ENCODE measurements around the gene FBXO31. TPM values are rescaled to one million over a fixed set of nuclear protein-coding genes. Genes with fewer than 3 reads are reported as not detected.

FBXO31 gene
- total and polyA plus RNA-seq, 2 experiments from 2014 or later = 19.3 to 31.0 TPM

DNA sequence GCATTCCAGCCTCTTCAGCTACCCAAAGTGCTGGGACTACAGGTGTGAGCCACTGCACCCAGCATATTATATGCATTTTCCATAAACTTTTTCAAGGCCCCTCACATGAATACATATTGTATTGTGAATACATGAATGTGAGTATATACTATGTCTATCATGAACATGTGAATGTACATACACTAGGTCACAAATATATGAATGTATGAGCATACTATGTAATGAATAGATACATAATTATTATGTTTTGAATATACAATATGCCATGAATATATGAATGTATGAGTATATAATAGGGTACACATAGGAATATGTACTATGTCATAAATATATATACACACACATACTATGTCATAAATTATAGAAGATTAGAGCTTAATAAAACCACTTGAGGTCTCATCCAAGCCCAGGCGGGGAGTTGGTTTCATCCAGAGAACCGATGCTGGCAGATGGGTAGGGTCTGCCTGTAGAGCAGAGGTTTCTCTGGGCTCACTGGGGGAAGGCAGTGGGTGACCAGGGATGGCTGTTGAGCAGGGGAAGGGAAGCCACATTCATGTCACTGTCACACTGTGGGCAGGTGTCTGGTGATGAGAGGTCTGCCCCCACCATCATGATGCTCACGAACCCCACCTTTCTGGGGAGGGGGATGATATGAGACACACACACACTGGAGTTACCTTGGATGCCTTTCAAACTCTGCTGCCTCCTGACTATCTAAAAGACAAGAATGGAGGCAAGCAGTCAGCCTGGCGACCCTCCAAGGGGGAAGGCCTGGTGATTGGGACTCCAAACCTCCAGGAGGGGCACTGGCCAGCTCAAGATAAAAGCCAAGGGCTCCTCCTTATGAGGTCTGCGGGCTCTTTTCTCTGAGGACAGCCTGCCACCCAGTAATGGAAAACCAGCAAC, 73.7 kb downstream of the FBXO31 start:
- WGBS, 2 experiments (ENCODE audit: low coverage in 1 of 2, low lambda C conversion rate in 2 of 2, missing lambda C conversion rate in 2 of 2) = 80% methylated on average over 5 of the region's 5 CpGs
- in situ Hi-C loops (cut with MboI) = no loop called here

DNA sequence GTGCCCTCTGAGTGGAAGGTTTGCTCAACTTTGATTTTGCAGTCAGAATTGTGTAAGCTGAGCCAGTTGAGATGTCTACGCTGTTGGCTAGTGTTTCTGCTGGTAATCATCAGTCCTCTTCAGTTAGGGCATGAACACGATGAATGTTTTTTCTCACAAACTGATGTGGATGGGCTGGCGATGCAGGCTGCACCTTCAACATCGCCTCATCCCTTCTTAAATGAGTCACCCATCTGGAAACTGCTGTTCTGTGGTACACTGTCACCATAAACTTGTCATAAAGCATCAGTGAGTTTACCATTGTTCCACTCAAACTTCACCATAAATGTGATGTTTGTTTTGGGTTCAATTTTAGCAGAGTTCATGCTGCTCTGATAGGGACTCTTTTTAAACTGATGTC, 74.8 kb downstream of the FBXO31 start:
- Histone ChIP-seq H3F3A (ENCODE audit: insufficient read depth) (no peaks in the 10 kb centered on the region), H3K9me3 (ENCODE audit: low read depth) (no peaks in the 10 kb centered on the region), H3K4me1 (ENCODE audit: insufficient read depth) (no peaks in the 10 kb centered on the region), H3K9ac (no peak overlapping the region), H4K20me1 (ENCODE audit: insufficient read depth) (no peaks in the 10 kb centered on the region), H3K27ac (no peak overlapping the region), H2AFZ (no peak overlapping the region), H3K9me2 (ENCODE audit: insufficient read depth) (no peaks in the 10 kb centered on the region), H3K36me3 (ENCODE audit: low read depth) (no peaks in the 10 kb centered on the region), H3K27me3 (replicated peaks; ENCODE audit: insufficient read depth) (no peaks in the 10 kb centered on the region), H3K79me2 (ENCODE audit: insufficient read depth) (no peaks in the 10 kb centered on the region), H3K4me2 (ENCODE audit: unreplicated experiment) (no peak overlapping the region), H3K4me3 (no peak overlapping the region)
- in situ Hi-C loops (cut with MboI) = no loop called here
- TF ChIP-seq EZH2 (IDR thresholded peaks at IDR 0.05; ENCODE audit: insufficient read depth, poor library complexity, severe bottlenecking) (no peak), EZH2phosphoT487 (IDR thresholded peaks at IDR 0.05; ENCODE audit: insufficient read depth, low read depth) (no peak)
- 80 to 86% methylated on average over 4 of the region's 4 CpGs for WGBS, 2 experiments (ENCODE audit: low coverage in 1 of 2, low lambda C conversion rate in 2 of 2, missing lambda C conversion rate in 2 of 2)
- no peak for DNase-seq

More for the DNA sequence above, 73.7 kb downstream of the FBXO31 start:
- no peak overlapping the region for H3K27ac ChIP-seq
- no peaks in the 10 kb centered on the region for H3K27me3 ChIP-seq (replicated peaks; ENCODE audit: insufficient read depth)
- H3K4me3 ChIP-seq = no peak overlapping the region
- H3K4me1 ChIP-seq (ENCODE audit: insufficient read depth) = no peaks in the 10 kb centered on the region
- no peaks in the 10 kb centered on the region for H3K9me2 ChIP-seq (ENCODE audit: insufficient read depth)
- H3K9me3 ChIP-seq (ENCODE audit: low read depth) = no peaks in the 10 kb centered on the region
- TF ChIP-seq EZH2 (IDR thresholded peaks at IDR 0.05; ENCODE audit: insufficient read depth, poor library complexity, severe bottlenecking) (no peak), EZH2phosphoT487 (IDR thresholded peaks at IDR 0.05; ENCODE audit: insufficient read depth, low read depth) (no peak)
- no peaks in the 10 kb centered on the region for H4K20me1 ChIP-seq (ENCODE audit: insufficient read depth)
- no peaks in the 10 kb centered on the region for H3K36me3 ChIP-seq (ENCODE audit: low read depth)
- no peaks in the 10 kb centered on the region for H3K79me2 ChIP-seq (ENCODE audit: insufficient read depth)
- no peak overlapping the region for H2AFZ ChIP-seq
- no peak overlapping the region for H3K4me2 ChIP-seq (ENCODE audit: unreplicated experiment)
- H3F3A ChIP-seq (ENCODE audit: insufficient read depth) = no peaks in the 10 kb centered on the region
- no peak overlapping the region for H3K9ac ChIP-seq
- DNase-seq = no peak

DNA sequence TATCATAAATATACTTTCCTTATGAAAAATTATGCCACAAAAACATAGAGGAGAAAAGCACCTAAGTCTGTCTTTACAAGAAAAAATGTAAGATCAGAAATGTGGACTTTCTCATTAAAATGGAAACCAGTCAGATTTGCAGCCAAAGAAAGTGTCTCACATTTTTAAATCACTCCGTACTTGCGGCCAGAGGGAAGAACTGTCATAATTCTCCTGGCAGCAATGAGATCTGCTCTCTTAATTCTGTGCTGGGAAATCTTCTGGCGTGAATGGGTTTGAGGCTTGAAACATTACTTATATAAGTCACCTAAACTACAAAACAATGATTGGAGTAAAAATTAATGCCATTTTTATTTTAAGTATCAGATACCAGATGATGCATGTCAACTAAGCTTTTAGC, 77.1 kb downstream of the FBXO31 start:
- H3K4me1 ChIP-seq (ENCODE audit: insufficient read depth) = no peaks in the 10 kb centered on the region
- H2AFZ ChIP-seq = no peak overlapping the region
- H3K27me3 ChIP-seq (replicated peaks; ENCODE audit: insufficient read depth) = no peaks in the 10 kb centered on the region
- H4K20me1 ChIP-seq (ENCODE audit: insufficient read depth) = no peaks in the 10 kb centered on the region
- no peak for DNase-seq
- no peak overlapping the region for H3K9ac ChIP-seq
- 60 to 71% methylated on average over 3 of the region's 3 CpGs for WGBS, 2 experiments (ENCODE audit: low coverage in 1 of 2, low lambda C conversion rate in 2 of 2, missing lambda C conversion rate in 2 of 2)
- no peak overlapping the region for H3K27ac ChIP-seq
- no peaks in the 10 kb centered on the region for H3K9me3 ChIP-seq (ENCODE audit: low read depth)
- TF ChIP-seq EZH2phosphoT487 (IDR thresholded peaks at IDR 0.05; ENCODE audit: insufficient read depth, low read depth) (no peak), EZH2 (IDR thresholded peaks at IDR 0.05; ENCODE audit: insufficient read depth, poor library complexity, severe bottlenecking) (no peak)
- no peak overlapping the region for H3K4me3 ChIP-seq
- no peaks in the 10 kb centered on the region for H3K36me3 ChIP-seq (ENCODE audit: low read depth)
- no peaks in the 10 kb centered on the region for H3K9me2 ChIP-seq (ENCODE audit: insufficient read depth)
- no peaks in the 10 kb centered on the region for H3F3A ChIP-seq (ENCODE audit: insufficient read depth)
- no peaks in the 10 kb centered on the region for H3K79me2 ChIP-seq (ENCODE audit: insufficient read depth)
- H3K4me2 ChIP-seq (ENCODE audit: unreplicated experiment) = no peak overlapping the region
- in situ Hi-C loops (cut with MboI) = no loop called here

DNA sequence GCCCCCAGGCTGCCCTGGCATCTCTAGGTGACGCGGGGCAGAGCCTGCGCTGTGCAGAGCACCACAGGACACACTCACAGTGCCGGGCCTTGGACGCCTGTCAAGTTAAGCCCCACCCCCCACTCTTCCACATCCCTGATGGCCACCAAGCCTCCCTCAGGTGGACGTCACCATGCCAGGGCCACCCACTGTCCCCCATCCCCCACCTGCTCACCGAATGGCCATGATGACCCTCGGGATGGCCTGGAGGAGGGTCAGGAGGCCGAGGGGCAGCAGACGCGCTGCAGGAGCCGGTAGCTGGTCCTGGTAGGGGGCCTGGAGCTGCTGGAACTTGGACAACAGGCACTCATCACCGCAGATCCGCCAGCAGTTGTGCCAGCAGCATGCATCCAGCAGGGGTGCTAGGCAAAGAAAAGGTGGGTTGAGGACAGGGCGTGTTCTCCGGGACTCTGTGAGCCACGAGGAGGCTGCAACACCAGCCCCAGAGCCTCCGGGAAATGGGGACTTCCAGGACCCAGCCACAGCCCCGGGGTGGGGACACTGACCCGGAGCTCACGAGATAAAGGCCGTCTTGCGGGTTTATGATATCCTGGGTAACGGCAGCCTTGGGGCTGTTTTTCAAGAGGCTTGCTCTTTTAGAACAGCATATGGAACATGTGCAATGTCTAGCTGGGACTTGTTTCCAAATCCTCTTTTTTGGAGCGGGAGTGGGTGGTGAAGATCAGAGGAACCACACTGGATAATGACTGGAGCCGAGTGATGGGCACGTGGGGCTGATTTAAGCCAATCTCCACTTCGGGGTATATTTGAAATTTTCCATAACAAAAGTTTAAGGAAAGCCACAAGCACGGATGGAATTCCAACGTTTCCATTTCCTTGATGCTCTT, 77.8 kb downstream of the FBXO31 start:
- Histone ChIP-seq H4K20me1 (ENCODE audit: insufficient read depth) (no peaks in the 10 kb centered on the region), H3K9ac (no peak overlapping the region), H3K4me3 (no peak overlapping the region), H3K27ac (no peak overlapping the region), H3K9me3 (ENCODE audit: low read depth) (no peaks in the 10 kb centered on the region), H3K4me2 (ENCODE audit: unreplicated experiment) (no peak overlapping the region), H3K4me1 (ENCODE audit: insufficient read depth) (no peaks in the 10 kb centered on the region), H2AFZ (peak overlapping the region; percentile 55; the same call in 1 of the 2 replicates), H3K27me3 (replicated peaks; ENCODE audit: insufficient read depth) (no peaks in the 10 kb centered on the region), H3K9me2 (ENCODE audit: insufficient read depth) (no peaks in the 10 kb centered on the region), H3K36me3 (ENCODE audit: low read depth) (no peaks in the 10 kb centered on the region), H3F3A (ENCODE audit: insufficient read depth) (no peaks in the 10 kb centered on the region), H3K79me2 (ENCODE audit: insufficient read depth) (no peaks in the 10 kb centered on the region)
- 56 to 63% methylated on average over 23 to 29 of the region's 30 CpGs for WGBS, 2 experiments (ENCODE audit: low coverage in 1 of 2, low lambda C conversion rate in 2 of 2, missing lambda C conversion rate in 2 of 2)
- in situ Hi-C loops (cut with MboI) = no loop called here
- peak; percentile 35 for DNase-seq
- no peak for TF ChIP-seq EZH2phosphoT487 (IDR thresholded peaks at IDR 0.05; ENCODE audit: insufficient read depth, low read depth)
- TF ChIP-seq EZH2 (IDR thresholded peaks at IDR 0.05; ENCODE audit: insufficient read depth, poor library complexity, severe bottlenecking) = no peak
